HepG2 (cell line): ENCODE measurements around the gene CGNL1. TPM values are rescaled to one million over a fixed set of nuclear protein-coding genes. Genes with fewer than 3 reads are reported as not detected.

ENCODE experiments used
- ATAC-seq: fragments of 200-7000 bp; cut with Tn5 transposase; 3 replicates; pipeline ENCODE4 v1.9.1; 2020; ENCODE audit warnings: mild to moderate bottlenecking, moderate library complexity
- BruUV-seq: library from RNA; stranded (reverse); fragments of 400-500 nt; replicated peaks from 2 replicates; lab custom pipeline; 2021; lab: Mats Ljungman, UMichigan
- CTCF ChIA-PET: fragments of 300-600 bp; formaldehyde crosslinking; extraction: SDS; loops from one replicate; lab custom pipeline; 2021; ENCODE audit warnings: low total read pairs, inconsistent platforms, low intra/inter-chr PET ratio; lab: Yijun Ruan, JAX
- POLR2A ChIA-PET: fragments of 350-600 bp; sonication (Branson Sonifier 250); formaldehyde crosslinking; loops from one replicate; lab custom pipeline; 2020; ENCODE audit warnings: antibody characterized with exemption, inconsistent platforms; lab: Yijun Ruan, JAX
- DNase-seq: peaks from one replicate; pipeline ENCODE4 v3.0.0-alpha.2; 2015; ENCODE audit warnings: low spot score
- FAIRE-seq: peaks from 3 replicates; lab custom pipeline; 2011; peaks lifted over from hg19 to GRCh38; lab: Jason Lieb, UNC
- H2AFZ ChIP-seq: one replicate; pipeline ENCODE4 v1.6.1; 2011; ENCODE audit warnings: low read length, inconsistent platforms
- H3K27ac ChIP-seq: fragments of 300-600 bp; 3 replicates; pipeline ENCODE4 v1.8.0; 2011; ENCODE audit warnings: mixed run types, mild to moderate bottlenecking, mixed read lengths, low read length, inconsistent platforms; ENCODE audit not compliant: insufficient read depth; ENCODE audit errors: extremely low read length
- H3K27me3 ChIP-seq, 2 experiments: fragments of 200-600 bp in 1 of 2; 2 replicates in 1 of 2; 3 replicates in 1 of 2; pipeline versions ENCODE4 v1.6.0 to v1.8.0; 2011; ENCODE audit warnings: low read length in 2 of 2, mild to moderate bottlenecking in 2 of 2, moderate library complexity in 2 of 2, inconsistent platforms in 1 of 2; ENCODE audit not compliant: insufficient read depth in 2 of 2, control insufficient read depth in 1 of 2
- H3K36me3 ChIP-seq, 2 experiments: fragments of 200-600 bp in 1 of 2; replicated peaks in 1 of 2; 2 replicates in 1 of 2; 3 replicates in 1 of 2; pipeline versions ENCODE4 v1.5.1 to v1.8.0; 2011; ENCODE audit warnings: low read length in 2 of 2, inconsistent platforms in 1 of 2; ENCODE audit not compliant: insufficient read depth in 2 of 2, control insufficient read depth in 1 of 2
- H3K4me1 ChIP-seq: 2 replicates; pipeline ENCODE4 v1.5.1; 2012; ENCODE audit warnings: low read length, inconsistent platforms; ENCODE audit not compliant: insufficient read depth
- H3K4me2 ChIP-seq: 2 replicates; pipeline ENCODE4 v1.6.0; 2011; ENCODE audit warnings: low read depth, low read length, inconsistent platforms
- H3K4me3 ChIP-seq, 3 experiments: fragments of 200-600 bp in 1 of 3; sonication (generic), shearing (Covaris generic) in 1 of 3; replicated peaks in 1 of 3; 2 replicates each; pipeline ENCODE4 v1.5.1; 2011 to 2016; ENCODE audit warnings: low read length in 3 of 3, inconsistent platforms in 2 of 3, low read depth in 2 of 3, mild to moderate bottlenecking in 2 of 3, control low read depth in 1 of 3, mixed read lengths in 1 of 3; ENCODE audit not compliant: insufficient read depth in 1 of 3
- H3K79me2 ChIP-seq: one replicate; pipeline ENCODE4 v1.6.1; 2011; ENCODE audit warnings: low read length, inconsistent platforms; ENCODE audit not compliant: insufficient read depth
- H3K9ac ChIP-seq: 2 replicates; pipeline ENCODE4 v1.6.0; 2011; ENCODE audit warnings: mild to moderate bottlenecking, low read depth, low read length, inconsistent platforms; ENCODE audit not compliant: insufficient read depth
- H3K9me3 ChIP-seq: 2 replicates; pipeline ENCODE4 v1.5.1; 2012; ENCODE audit warnings: mild to moderate bottlenecking, low read length
- H4K20me1 ChIP-seq: 2 replicates; pipeline ENCODE4 v1.6.0; 2011; ENCODE audit warnings: inconsistent platforms, mild to moderate bottlenecking, low read length, moderate library complexity; ENCODE audit not compliant: insufficient read depth
- ATRX ChIP-seq: sonication (generic); formaldehyde crosslinking; IDR thresholded peaks from 2 replicates; pipeline ENCODE4 v1.4.0; 2020; ENCODE audit warnings: missing genetic modification reagents, borderline replicate concordance
- FOXC1 ChIP-seq: sonication (generic); formaldehyde crosslinking; IDR thresholded peaks from 2 replicates; pipeline ENCODE4 v1.8.0; 2022; ENCODE audit warnings: mild to moderate bottlenecking, missing genetic modification reagents, borderline replicate concordance
- HNRNPLL ChIP-seq: fragments of 200-400 bp; formaldehyde crosslinking; IDR thresholded peaks from 2 replicates; pipeline ENCODE4 v1.6.1; 2017; ENCODE audit warnings: mild to moderate bottlenecking, low read depth, low read length; ENCODE audit not compliant: poor library complexity, severe bottlenecking
- MATR3 ChIP-seq: sonication (generic); formaldehyde crosslinking; IDR thresholded peaks from 2 replicates; pipeline ENCODE4 v1.4.0; 2020; ENCODE audit warnings: missing genetic modification reagents
- ONECUT2 ChIP-seq: sonication (generic); formaldehyde crosslinking; IDR thresholded peaks from 2 replicates; pipeline ENCODE4 v1.4.0; 2020; ENCODE audit warnings: missing genetic modification reagents
- RXRA ChIP-seq: sonication (generic); formaldehyde crosslinking; IDR thresholded peaks from 2 replicates; pipeline ENCODE4 v1.5.1; 2020; ENCODE audit warnings: missing genetic modification reagents
- SNAPC2 ChIP-seq: sonication (generic); formaldehyde crosslinking; IDR thresholded peaks from 2 replicates; pipeline ENCODE4 v1.8.1; 2022; ENCODE audit warnings: mild to moderate bottlenecking, missing genetic modification reagents
- SP4 ChIP-seq: sonication (generic); formaldehyde crosslinking; IDR thresholded peaks from 2 replicates; pipeline ENCODE4 v1.8.1; 2023; ENCODE audit warnings: mild to moderate bottlenecking, missing genetic modification reagents
- TAF15 ChIP-seq: fragments of 200-400 bp; formaldehyde crosslinking; IDR thresholded peaks from one replicate; pipeline ENCODE4 v1.6.1; 2018; ENCODE audit warnings: mild to moderate bottlenecking, low read depth, low read length; ENCODE audit not compliant: poor library complexity, severe bottlenecking
- XBP1 ChIP-seq: sonication (generic); formaldehyde crosslinking; IDR thresholded peaks from 2 replicates; pipeline ENCODE4 v1.5.0; 2020; ENCODE audit warnings: missing genetic modification reagents
- ZKSCAN5 ChIP-seq: sonication (generic); formaldehyde crosslinking; IDR thresholded peaks from 2 replicates; pipeline ENCODE4 v1.5.1; 2020; ENCODE audit warnings: mild to moderate bottlenecking, missing genetic modification reagents
- ZNF549 ChIP-seq: sonication (generic); formaldehyde crosslinking; IDR thresholded peaks from 2 replicates; pipeline ENCODE4 v1.5.0; 2020; ENCODE audit warnings: missing genetic modification reagents
- ZNF772 ChIP-seq: sonication (generic); formaldehyde crosslinking; IDR thresholded peaks from 2 replicates; pipeline ENCODE4 v1.5.0; 2020; ENCODE audit warnings: mild to moderate bottlenecking, missing genetic modification reagents
- in situ Hi-C: cut with HindIII; loops from 2 replicates; pipeline ENCODE4 v1.10.0; 2017; ENCODE audit warnings: low pct_unique_long_range_greater_than_20kb; ENCODE audit not compliant: extremely low pct_ligation_motif_present
- intact Hi-C: fragments of 100-400 bp; cut with micrococcal nuclease; formaldehyde crosslinking; loops from one replicate; pipeline ENCODE4 v1.10.0; 2022; ENCODE audit not compliant: unreplicated experiment
- polyA plus RNA-seq, 8 experiments: library from polyadenylated mRNA; depleted of rRNA in 3 of 8; stranded (reverse) in 7 of 8; unstranded in 1 of 8; fragments of >200 nt; fragmentation: Illumina TruSeq in 4 of 8; extraction: Trizol in 4 of 8; gene quantifications; 2 replicates each; pipeline versions ENCODE4 v1.2.1 to v1.2.3, GENCODE V29; 2011 to 2016; ENCODE audit warnings: low read depth in 4 of 8, missing spikeins in 1 of 8, mixed read lengths in 1 of 8; ENCODE audit not compliant: insufficient read depth in 1 of 8
- total RNA-seq, 5 experiments: library from RNA; depleted of rRNA; stranded (reverse); fragments of >200 nt; fragmentation: Illumina TruSeq; extraction: Trizol; gene quantifications; 2 replicates each; pipeline ENCODE4 v1.2.3, GENCODE V29; 2016; ENCODE audit warnings: low read depth in 1 of 5
- TF ChIP-seq, protein P1 (sequence below): sonication (generic); formaldehyde crosslinking; IDR thresholded peaks from 2 replicates; pipeline ENCODE4 v1.4.0; 2020; ENCODE audit warnings: missing genetic modification reagents; ENCODE audit errors: not compliant biosample characterization
- TF ChIP-seq, protein P2 (sequence below): sonication (generic); formaldehyde crosslinking; IDR thresholded peaks from 2 replicates; pipeline ENCODE4 v1.4.0; 2020; ENCODE audit warnings: missing genetic modification reagents, borderline replicate concordance
- TF ChIP-seq, protein P3 (sequence below): sonication (generic); formaldehyde crosslinking; IDR thresholded peaks from 2 replicates; pipeline ENCODE4 v1.8.0; 2022; ENCODE audit warnings: low read depth, missing genetic modification reagents
- TF ChIP-seq, protein P4 (sequence below): sonication (generic); formaldehyde crosslinking; IDR thresholded peaks from 2 replicates; pipeline ENCODE4 v1.9.0; 2021; ENCODE audit warnings: missing genetic modification reagents, borderline replicate concordance

The CGNL1 gene
- total and polyA plus RNA-seq, 2 of the 13 experiments (the other 11 are each of a cell fraction or from before 2014, with no cell fraction given): 5.6 to 15.6 TPM

DNA sequence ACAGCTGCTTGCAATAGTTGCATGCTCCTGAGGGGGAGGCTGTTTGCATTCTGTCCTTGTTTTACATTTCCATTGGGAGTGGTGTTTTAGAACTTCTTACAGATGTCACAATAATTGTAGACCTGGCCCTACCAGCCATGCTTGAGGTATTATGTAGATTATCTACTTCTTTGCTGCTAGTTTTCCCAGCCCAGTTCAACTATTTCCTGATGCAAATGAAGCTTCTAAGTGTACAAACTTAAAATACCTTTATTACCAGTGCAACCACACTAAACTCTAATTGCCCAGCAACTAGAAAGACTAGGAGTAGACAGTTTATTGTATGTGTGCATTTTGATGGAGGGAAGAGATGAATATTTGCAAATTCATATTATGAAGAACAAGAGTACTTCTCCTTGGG lies 110.5 kb downstream of the CGNL1 start:
- peak overlapping the region; percentile 6 for H3K27ac ChIP-seq
- CTCF ChIA-PET: no interaction called here
- intact Hi-C loops: no loop called here
- TF ChIP-seq, protein P1, sequence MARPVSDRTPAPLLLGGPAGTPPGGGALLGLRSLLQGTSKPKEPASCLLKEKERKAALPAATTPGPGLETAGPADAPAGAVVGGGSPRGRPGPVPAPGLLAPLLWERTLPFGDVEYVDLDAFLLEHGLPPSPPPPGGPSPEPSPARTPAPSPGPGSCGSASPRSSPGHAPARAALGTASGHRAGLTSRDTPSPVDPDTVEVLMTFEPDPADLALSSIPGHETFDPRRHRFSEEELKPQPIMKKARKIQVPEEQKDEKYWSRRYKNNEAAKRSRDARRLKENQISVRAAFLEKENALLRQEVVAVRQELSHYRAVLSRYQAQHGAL (CRISPR knock-in tag): no peak
- TF ChIP-seq, protein P2, sequence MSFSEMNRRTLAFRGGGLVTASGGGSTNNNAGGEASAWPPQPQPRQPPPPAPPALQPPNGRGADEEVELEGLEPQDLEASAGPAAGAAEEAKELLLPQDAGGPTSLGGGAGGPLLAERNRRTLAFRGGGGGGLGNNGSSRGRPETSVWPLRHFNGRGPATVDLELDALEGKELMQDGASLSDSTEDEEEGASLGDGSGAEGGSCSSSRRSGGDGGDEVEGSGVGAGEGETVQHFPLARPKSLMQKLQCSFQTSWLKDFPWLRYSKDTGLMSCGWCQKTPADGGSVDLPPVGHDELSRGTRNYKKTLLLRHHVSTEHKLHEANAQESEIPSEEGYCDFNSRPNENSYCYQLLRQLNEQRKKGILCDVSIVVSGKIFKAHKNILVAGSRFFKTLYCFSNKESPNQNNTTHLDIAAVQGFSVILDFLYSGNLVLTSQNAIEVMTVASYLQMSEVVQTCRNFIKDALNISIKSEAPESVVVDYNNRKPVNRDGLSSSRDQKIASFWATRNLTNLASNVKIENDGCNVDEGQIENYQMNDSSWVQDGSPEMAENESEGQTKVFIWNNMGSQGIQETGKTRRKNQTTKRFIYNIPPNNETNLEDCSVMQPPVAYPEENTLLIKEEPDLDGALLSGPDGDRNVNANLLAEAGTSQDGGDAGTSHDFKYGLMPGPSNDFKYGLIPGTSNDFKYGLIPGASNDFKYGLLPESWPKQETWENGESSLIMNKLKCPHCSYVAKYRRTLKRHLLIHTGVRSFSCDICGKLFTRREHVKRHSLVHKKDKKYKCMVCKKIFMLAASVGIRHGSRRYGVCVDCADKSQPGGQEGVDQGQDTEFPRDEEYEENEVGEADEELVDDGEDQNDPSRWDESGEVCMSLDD (CRISPR knock-in tag): no peak
- TF ChIP-seq XBP1 (CRISPR knock-in tag) (no peak), SP4 (CRISPR knock-in tag) (no peak), SNAPC2 (no peak), ZKSCAN5 (no peak), TAF15 (no peak), HNRNPLL (no peak), ZNF549 (CRISPR knock-in tag) (no peak), ZNF772 (CRISPR knock-in tag) (no peak), FOXC1 (no peak), RXRA (CRISPR knock-in tag) (no peak), ONECUT2 (CRISPR knock-in tag) (no peak), MATR3 (CRISPR knock-in tag) (no peak), ATRX (CRISPR knock-in tag) (no peak)
- TF ChIP-seq, protein P3, sequence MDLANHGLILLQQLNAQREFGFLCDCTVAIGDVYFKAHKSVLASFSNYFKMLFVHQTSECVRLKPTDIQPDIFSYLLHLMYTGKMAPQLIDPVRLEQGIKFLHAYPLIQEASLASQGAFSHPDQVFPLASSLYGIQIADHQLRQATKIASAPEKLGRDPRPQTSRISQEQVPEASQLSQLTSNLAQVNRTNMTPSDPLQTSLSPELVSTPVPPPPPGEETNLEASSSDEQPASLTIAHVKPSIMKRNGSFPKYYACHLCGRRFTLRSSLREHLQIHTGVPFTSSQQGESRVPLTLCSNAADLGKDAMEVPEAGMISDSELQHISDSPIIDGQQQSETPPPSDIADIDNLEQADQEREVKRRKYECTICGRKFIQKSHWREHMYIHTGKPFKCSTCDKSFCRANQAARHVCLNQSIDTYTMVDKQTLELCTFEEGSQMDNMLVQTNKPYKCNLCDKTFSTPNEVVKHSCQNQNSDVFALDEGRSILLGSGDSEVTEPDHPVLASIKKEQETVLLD: no peak
- TF ChIP-seq, protein P4, sequence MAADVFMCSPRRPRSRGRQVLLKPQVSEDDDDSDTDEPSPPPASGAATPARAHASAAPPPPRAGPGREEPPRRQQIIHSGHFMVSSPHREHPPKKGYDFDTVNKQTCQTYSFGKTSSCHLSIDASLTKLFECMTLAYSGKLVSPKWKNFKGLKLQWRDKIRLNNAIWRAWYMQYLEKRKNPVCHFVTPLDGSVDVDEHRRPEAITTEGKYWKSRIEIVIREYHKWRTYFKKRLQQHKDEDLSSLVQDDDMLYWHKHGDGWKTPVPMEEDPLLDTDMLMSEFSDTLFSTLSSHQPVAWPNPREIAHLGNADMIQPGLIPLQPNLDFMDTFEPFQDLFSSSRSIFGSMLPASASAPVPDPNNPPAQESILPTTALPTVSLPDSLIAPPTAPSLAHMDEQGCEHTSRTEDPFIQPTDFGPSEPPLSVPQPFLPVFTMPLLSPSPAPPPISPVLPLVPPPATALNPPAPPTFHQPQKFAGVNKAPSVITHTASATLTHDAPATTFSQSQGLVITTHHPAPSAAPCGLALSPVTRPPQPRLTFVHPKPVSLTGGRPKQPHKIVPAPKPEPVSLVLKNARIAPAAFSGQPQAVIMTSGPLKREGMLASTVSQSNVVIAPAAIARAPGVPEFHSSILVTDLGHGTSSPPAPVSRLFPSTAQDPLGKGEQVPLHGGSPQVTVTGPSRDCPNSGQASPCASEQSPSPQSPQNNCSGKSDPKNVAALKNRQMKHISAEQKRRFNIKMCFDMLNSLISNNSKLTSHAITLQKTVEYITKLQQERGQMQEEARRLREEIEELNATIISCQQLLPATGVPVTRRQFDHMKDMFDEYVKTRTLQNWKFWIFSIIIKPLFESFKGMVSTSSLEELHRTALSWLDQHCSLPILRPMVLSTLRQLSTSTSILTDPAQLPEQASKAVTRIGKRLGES (CRISPR knock-in tag): no peak

More for the DNA sequence above, 110.5 kb downstream of the CGNL1 start:
- no peak overlapping the region for H3K4me3 ChIP-seq
- DNase-seq: no peak
- BruUV-seq: no TSS peak
- POLR2A ChIA-PET: interaction anchor here (1.4 to 2.9 kb wide), 3 partner anchors 8 to 11 kb away, joined by 9 to 15 read pairs (median 9); no protein-coding TSS in a partner anchor
- no peaks in the 10 kb centered on the region for H3K27me3 ChIP-seq
- H3K79me2 ChIP-seq: no peaks in the 10 kb centered on the region
- peaks cover 22% of the 10 kb centered on the region for H3K4me1 ChIP-seq
- H3K9me3 ChIP-seq: no peaks in the 10 kb centered on the region
- no peak for FAIRE-seq
- peaks cover 0 to 3% of the 10 kb centered on the region in 2 experiments; a peak in 2 of 5 replicates for H3K36me3 ChIP-seq
- no peaks in the 10 kb centered on the region for H4K20me1 ChIP-seq
- ATAC-seq: no peak
- no peak overlapping the region for H3K4me2 ChIP-seq
- in situ Hi-C loops: no loop called here
- H3K9ac ChIP-seq: no peak overlapping the region
- no peak overlapping the region for H2AFZ ChIP-seq
